ENCODE results near the gene FBRS. TPM values are rescaled to one million over a fixed set of nuclear protein-coding genes. Genes with fewer than 3 reads are reported as not detected.

FBRS gene
- total RNA-seq, 1 experiment from 2014 or later = 128 TPM

GRCh38 chr16:30651124-30652004, 6.9 kb upstream of the FBRS start:
- Histone ChIP-seq H4K20me1 (ENCODE audit: insufficient read depth) (no peaks in the 10 kb centered on the region), H3K9me2 (ENCODE audit: insufficient read depth) (no peaks in the 10 kb centered on the region), H3K27ac (peak overlapping the region; percentile 56), H2AFZ (peak overlapping the region; percentile 97), H3K36me3 (ENCODE audit: low read depth) (no peaks in the 10 kb centered on the region), H3K4me2 (peak overlapping the region; percentile 86), H3F3A (ENCODE audit: insufficient read depth, low read depth) (peaks cover 12% of the 10 kb centered on the region; the same call in 1 of the 2 replicates), H3K27me3 (ENCODE audit: insufficient read depth, low read depth) (no peaks in the 10 kb centered on the region), H3K4me1 (replicated peaks; ENCODE audit: insufficient read depth) (peaks cover 6% of the 10 kb centered on the region; the same call in 1 of the 2 replicates), H3K4me3 (peak overlapping the region; percentile 72), H3K79me2 (ENCODE audit: low read depth) (peaks cover 12% of the 10 kb centered on the region), H3K9me3 (ENCODE audit: insufficient read depth, low read depth) (no peaks in the 10 kb centered on the region)
- DNase-seq = peak; percentile 45 to 82
- intact Hi-C loops (cut with micrococcal nuclease; ENCODE audit: unreplicated experiment) = loop anchor here (5.0 to 10.0 kb wide), 3 partner anchors 246 to 803 kb away; partner anchors contain the start of genes ARMC5, CTF1, TBX6 and YPEL3
- no TSS peak for BruUV-seq (replicated peaks)
- TF ChIP-seq CTCF (conservative IDR thresholded peaks at IDR 0.05) = peak; percentile 72
- no peak for TF ChIP-seq EZH2 (IDR thresholded peaks at IDR 0.05; ENCODE audit: low read depth)
- POLR2A ChIA-PET (ENCODE audit: unreplicated experiment) = interaction anchor here (0.6 to 0.8 kb wide), 2 partner anchors 466 to 678 kb away, joined by 3 to 5 read pairs; partner anchors contain the start of gene TAOK2
- CTCF ChIA-PET = interaction anchor here (0.7 to 1.2 kb wide), 3 partner anchors 17 to 222 kb away, joined by 3 to 6 read pairs (median 5); partner anchors contain the start of gene DCTPP1

GRCh38 chr16:30652005-30652296, 6.3 kb upstream of the FBRS start:
- peak overlapping the region; percentile 97 for H2AFZ ChIP-seq
- TF ChIP-seq CTCF (conservative IDR thresholded peaks at IDR 0.05) = no peak
- TF ChIP-seq EZH2 (IDR thresholded peaks at IDR 0.05; ENCODE audit: low read depth) = no peak
- H3K9me3 ChIP-seq (ENCODE audit: insufficient read depth, low read depth) = no peaks in the 10 kb centered on the region
- peak overlapping the region; percentile 86 for H3K4me2 ChIP-seq
- intact Hi-C loops (cut with micrococcal nuclease; ENCODE audit: unreplicated experiment) = loop anchor here (5.0 to 10.0 kb wide), 3 partner anchors 245 to 803 kb away; partner anchors contain the start of genes ARMC5, CTF1, TBX6 and YPEL3
- peak overlapping the region; percentile 72 for H3K4me3 ChIP-seq
- H3K27ac ChIP-seq = no peak overlapping the region
- no peaks in the 10 kb centered on the region for H3K36me3 ChIP-seq (ENCODE audit: low read depth)
- H4K20me1 ChIP-seq (ENCODE audit: insufficient read depth) = no peaks in the 10 kb centered on the region
- H3K4me1 ChIP-seq (replicated peaks; ENCODE audit: insufficient read depth) = peaks cover 10% of the 10 kb centered on the region
- H3K27me3 ChIP-seq (ENCODE audit: insufficient read depth, low read depth) = no peaks in the 10 kb centered on the region
- no TSS peak for BruUV-seq (replicated peaks)
- no peak for DNase-seq
- ChIA-PET POLR2A (ENCODE audit: unreplicated experiment) (no interaction called here), CTCF (interaction anchor here (0.7 kb wide), 1 partner anchor 125 kb away, joined by 3 read pairs; no protein-coding TSS in a partner anchor)
- no peaks in the 10 kb centered on the region for H3K9me2 ChIP-seq (ENCODE audit: insufficient read depth)
- H3K79me2 ChIP-seq (ENCODE audit: low read depth) = peaks cover 12% of the 10 kb centered on the region
- H3F3A ChIP-seq (ENCODE audit: insufficient read depth, low read depth) = peaks cover 18% of the 10 kb centered on the region

- no peak overlapping the region for H2AFZ ChIP-seq
- no peak for DNase-seq
- intact Hi-C loops (cut with micrococcal nuclease; ENCODE audit: unreplicated experiment) = loop anchor here (5.0 to 10.0 kb wide), 3 partner anchors 245 to 802 kb away; partner anchors contain the start of genes ARMC5, CTF1, TBX6 and YPEL3
- peaks cover 12% of the 10 kb centered on the region for H3K79me2 ChIP-seq (ENCODE audit: low read depth)
- CTCF ChIA-PET = no interaction called here
- H3K27ac ChIP-seq = no peak overlapping the region
- no peaks in the 10 kb centered on the region for H3K36me3 ChIP-seq (ENCODE audit: low read depth)
- H3F3A ChIP-seq (ENCODE audit: insufficient read depth, low read depth) = peaks cover 26% of the 10 kb centered on the region
- no peak for TF ChIP-seq EZH2 (IDR thresholded peaks at IDR 0.05; ENCODE audit: low read depth)
- TF ChIP-seq CTCF (conservative IDR thresholded peaks at IDR 0.05) = no peak
- no peaks in the 10 kb centered on the region for H3K27me3 ChIP-seq (ENCODE audit: insufficient read depth, low read depth)
- H3K4me1 ChIP-seq (replicated peaks; ENCODE audit: insufficient read depth) = peaks cover 17% of the 10 kb centered on the region
- H3K4me3 ChIP-seq = no peak overlapping the region
- no TSS peak for BruUV-seq (replicated peaks)
- peak overlapping the region; percentile 86; the same call in 1 of the 2 replicates for H3K4me2 ChIP-seq
- no peaks in the 10 kb centered on the region for H3K9me3 ChIP-seq (ENCODE audit: insufficient read depth, low read depth)
- H4K20me1 ChIP-seq (ENCODE audit: insufficient read depth) = no peaks in the 10 kb centered on the region
- POLR2A ChIA-PET (ENCODE audit: unreplicated experiment) = no interaction called here
- H3K9me2 ChIP-seq (ENCODE audit: insufficient read depth) = no peaks in the 10 kb centered on the region
Observed at GRCh38 chr16:30652718-30653117, 5.5 kb upstream of the FBRS start.

Data from PC-9 (cell line).